Natural killer cell treated with Interleukin-12 subunit alpha and Interleukin-12 subunit beta and Interleukin-15 and Interleukin-18, amount 100 ng/mL, for 72 hours (primary cell): Measurements from ENCODE around the gene PHACTR3. TPM values are rescaled to one million over a fixed set of nuclear protein-coding genes. Genes with fewer than 3 reads are reported as not detected.
"Not testable (repeated sequence)": the region's sequence is repeated elsewhere in the genome, so short reads cannot be mapped to it uniquely, and the experiment has no call there.

Source experiments
- ATAC-seq, 2 donors: fragments of 150-1000 bp; cut with Tn5 transposase in 1 of 2; sonication (Bioruptor Pico), chemical (Tn5 transposase) in 1 of 2; 2 replicates each; pipeline ENCODE4 v1.10.0; 2021
- DNase-seq: peaks from one replicate; pipeline ENCODE4 v3.0.0; 2022; ENCODE audit warnings: low spot score
- H3K27ac Mint-ChIP-seq, 2 donors: 1 replicate in 1 of 2; 2 replicates in 1 of 2; pipeline ENCODE4 v1.8.0; 2022; ENCODE audit warnings: mixed read lengths in 2 of 2, mild to moderate bottlenecking in 1 of 2, moderate library complexity in 1 of 2
- H3K27me3 Mint-ChIP-seq, 2 donors: 1 replicate in 1 of 2; 2 replicates in 1 of 2; pipeline ENCODE4 v1.8.0; 2022; ENCODE audit warnings: mixed read lengths in 2 of 2
- H3K36me3 Mint-ChIP-seq: one replicate; pipeline ENCODE4 v1.8.0; 2022; ENCODE audit warnings: mixed read lengths
- H3K4me1 Mint-ChIP-seq, 2 donors: 1 replicate in 1 of 2; 2 replicates in 1 of 2; pipeline ENCODE4 v1.8.0; 2022; ENCODE audit warnings: low read depth in 2 of 2, mixed read lengths in 2 of 2, mild to moderate bottlenecking in 1 of 2
- H3K4me3 Mint-ChIP-seq: one replicate; pipeline ENCODE4 v1.8.0; 2022; ENCODE audit warnings: mixed read lengths
- H3K9me3 Mint-ChIP-seq: 2 replicates; pipeline ENCODE4 v1.8.0; 2022; ENCODE audit warnings: mixed read lengths
- total RNA-seq, 2 donors: library from RNA; stranded (reverse); gene quantifications; one replicate each; pipeline ENCODE4 v1.2.3, GENCODE V29; 2022

Gene PHACTR3
- not detected for total RNA-seq

GRCh38 chr20:59603781-59604541 lies at the start of gene PHACTR3:
PHACTR3 (plus strand) TSS chr20:59604540; CDS start chr20:59605015, 475 bp downstream.
- Mint-ChIP-seq H3K4me3 (no peak within 1 kb of the TSS), H3K9me3 (no peaks in the 10 kb centered on the region), H3K27ac (no peak within 1 kb of the TSS), H3K27me3 (peaks cover 40 to 65% of the 10 kb centered on the region in 2 donors), H3K4me1 (no peaks in the 10 kb centered on the region), H3K36me3 (no peaks in the 10 kb centered on the region)
- ATAC-seq (no peak), DNase-seq (no peak)

- peaks cover 10 to 21% of the 10 kb centered on the region in 2 donors for H3K27me3 Mint-ChIP-seq
- not testable (repeated sequence) for H3K27ac Mint-ChIP-seq, ATAC-seq, H3K9me3 Mint-ChIP-seq, H3K36me3 Mint-ChIP-seq, H3K4me1 Mint-ChIP-seq, DNase-seq
- H3K4me3 Mint-ChIP-seq: peak overlapping the region; percentile 1
Measured at GRCh38 chr20:59557733-59558529, 46.4 kb upstream of the PHACTR3 start.

GRCh38 chr20:59559024-59559817 lies 45.1 kb upstream of the PHACTR3 start:
- Mint-ChIP-seq H3K27me3 (peaks cover 10 to 21% of the 10 kb centered on the region in 2 donors), H3K4me3 (no peak overlapping the region), H3K4me1 (no peaks in the 10 kb centered on the region), H3K36me3 (no peaks in the 10 kb centered on the region), H3K9me3 (no peaks in the 10 kb centered on the region), H3K27ac (no peak overlapping the region)
- ATAC-seq (peak; percentile 13 to 55), DNase-seq (no peak)

- Mint-ChIP-seq H3K4me3 (no peak overlapping the region), H3K27ac (no peak overlapping the region)
- no peak for DNase-seq
Measured at GRCh38 chr20:59559863-59560262, 44.5 kb upstream of the PHACTR3 start.

GRCh38 chr20:59560588-59561227 lies 43.6 kb upstream of the PHACTR3 start:
- H3K4me1 Mint-ChIP-seq: no peaks in the 10 kb centered on the region
- H3K27ac Mint-ChIP-seq: no peak overlapping the region
- H3K27me3 Mint-ChIP-seq: peaks cover 6 to 17% of the 10 kb centered on the region in 2 donors
- no peaks in the 10 kb centered on the region for H3K36me3 Mint-ChIP-seq
- ATAC-seq (no peak), DNase-seq (no peak)
- no peaks in the 10 kb centered on the region for H3K9me3 Mint-ChIP-seq
- H3K4me3 Mint-ChIP-seq: no peak overlapping the region

More at GRCh38 chr20:59559863-59560262, 44.5 kb upstream of the PHACTR3 start:
- Mint-ChIP-seq H3K9me3 (no peaks in the 10 kb centered on the region), H3K36me3 (no peaks in the 10 kb centered on the region), H3K27me3 (peaks cover 10 to 21% of the 10 kb centered on the region in 2 donors), H3K4me1 (no peaks in the 10 kb centered on the region)
- ATAC-seq: no peak

GRCh38 chr20:59561228-59561605 lies 43.1 kb upstream of the PHACTR3 start:
- Mint-ChIP-seq H3K27ac (no peak overlapping the region), H3K27me3 (peaks cover 6 to 14% of the 10 kb centered on the region in 2 donors), H3K4me3 (no peak overlapping the region), H3K9me3 (no peaks in the 10 kb centered on the region), H3K36me3 (no peaks in the 10 kb centered on the region), H3K4me1 (no peaks in the 10 kb centered on the region)
- no peak for ATAC-seq
- DNase-seq: no peak

GRCh38 chr20:59561614-59562277 lies 42.6 kb upstream of the PHACTR3 start:
- H3K9me3 Mint-ChIP-seq: no peaks in the 10 kb centered on the region
- no peak for ATAC-seq
- no peak overlapping the region for H3K27ac Mint-ChIP-seq
- no peaks in the 10 kb centered on the region for H3K4me1 Mint-ChIP-seq
- H3K36me3 Mint-ChIP-seq: no peaks in the 10 kb centered on the region
- H3K27me3 Mint-ChIP-seq: peaks cover 6 to 12% of the 10 kb centered on the region in 2 donors
- no peak overlapping the region for H3K4me3 Mint-ChIP-seq
- no peak for DNase-seq

- H3K4me3 Mint-ChIP-seq: no peak overlapping the region
- ATAC-seq (no peak), DNase-seq (no peak)
- H3K9me3 Mint-ChIP-seq: no peaks in the 10 kb centered on the region
- no peaks in the 10 kb centered on the region for H3K36me3 Mint-ChIP-seq
- H3K4me1 Mint-ChIP-seq: no peaks in the 10 kb centered on the region
- H3K27me3 Mint-ChIP-seq: peaks cover 8 to 14% of the 10 kb centered on the region in 2 donors
- no peak overlapping the region for H3K27ac Mint-ChIP-seq
Measured at GRCh38 chr20:59564171-59564570, 40.2 kb upstream of the PHACTR3 start.

- Mint-ChIP-seq H3K4me3 (no peak overlapping the region), H3K27ac (no peak overlapping the region), H3K9me3 (no peaks in the 10 kb centered on the region), H3K4me1 (no peaks in the 10 kb centered on the region), H3K36me3 (no peaks in the 10 kb centered on the region), H3K27me3 (peaks cover 12 to 20% of the 10 kb centered on the region in 2 donors)
- DNase-seq (no peak), ATAC-seq (no peak)
Measured at GRCh38 chr20:59564943-59565342, 39.4 kb upstream of the PHACTR3 start.

GRCh38 chr20:59565768-59566461 lies 38.4 kb upstream of the PHACTR3 start:
- no peaks in the 10 kb centered on the region for H3K4me1 Mint-ChIP-seq
- H3K36me3 Mint-ChIP-seq: no peaks in the 10 kb centered on the region
- DNase-seq (no peak), ATAC-seq (peak in 1 of 2 donors; percentile 44)
- H3K9me3 Mint-ChIP-seq: no peaks in the 10 kb centered on the region
- H3K4me3 Mint-ChIP-seq: no peak overlapping the region
- no peak overlapping the region for H3K27ac Mint-ChIP-seq
- peaks cover 9 to 22% of the 10 kb centered on the region in 2 donors for H3K27me3 Mint-ChIP-seq

GRCh38 chr20:59566631-59567524 lies 37.5 kb upstream of the PHACTR3 start:
- ATAC-seq (no peak), DNase-seq (no peak)
- Mint-ChIP-seq H3K4me1 (peaks cover under 1 to 1% of the 10 kb centered on the region in 2 donors), H3K9me3 (no peaks in the 10 kb centered on the region), H3K27ac (no peak overlapping the region), H3K4me3 (no peak overlapping the region), H3K27me3 (peaks cover 12 to 26% of the 10 kb centered on the region in 2 donors), H3K36me3 (no peaks in the 10 kb centered on the region)
